HCT116 (cell line): ENCODE data around the gene ACAN. TPM values are rescaled to one million over a fixed set of nuclear protein-coding genes. Genes with fewer than 3 reads are reported as not detected.
A peak's percentile ranks its signal among the peaks of the same experiment; 100 is the strongest.

ENCODE experiments used
- ATAC-seq: fragments of 200-7000 bp; cut with Tn5 transposase; 2 replicates; pipeline ENCODE4 v1.9.1; 2020; ENCODE audit warnings: mild to moderate bottlenecking, moderate library complexity
- BruUV-seq: library from RNA; stranded (reverse); fragments of 400-500 nt; replicated peaks from 2 replicates; lab custom pipeline; 2021; lab: Mats Ljungman, UMichigan
- CTCF ChIA-PET: fragments of 300-600 bp; sonication (Branson Sonifier 250); formaldehyde crosslinking; loops from one replicate; lab custom pipeline; 2021; ENCODE audit warnings: antibody characterized with exemption; lab: Charles Lee
- POLR2A ChIA-PET: fragments of 300-600, 350-600 bp; sonication (Branson Sonifier 250); formaldehyde crosslinking; loops from one replicate; lab custom pipeline; 2021; ENCODE audit warnings: antibody characterized with exemption; lab: Charles Lee
- RAD21 ChIA-PET, 2 experiments: fragments of 300-600 bp; sonication (Branson Sonifier 250); formaldehyde crosslinking; loops; one replicate each; lab custom pipeline; 2023; ENCODE audit warnings: low total read pairs in 2 of 2; ENCODE audit not compliant: uncharacterized antibody in 2 of 2, unreplicated experiment in 2 of 2, low non-redundant PET in 1 of 2; lab: Charles Lee
- DNase-seq: peaks from one replicate; pipeline ENCODE4 v3.0.0-alpha.2; 2010; ENCODE audit warnings: low read depth, low spot score
- H2AFZ ChIP-seq: fragments of 200-600 bp; shearing (Covaris generic), sonication (generic); 2 replicates; pipeline ENCODE4 v1.6.1; 2017; ENCODE audit warnings: low read depth, mixed run types, mixed read lengths, antibody characterized with exemption, low read length; ENCODE audit not compliant: poor library complexity, severe bottlenecking
- H3K27ac ChIP-seq: 2 replicates; pipeline ENCODE4 v1.5.1; 2012; ENCODE audit warnings: low read depth, low read length
- H3K27me3 ChIP-seq: fragments of 200-600 bp; sonication (generic); 2 replicates; pipeline ENCODE4 v1.6.1; 2016; ENCODE audit warnings: mixed run types, low read length, mixed read lengths; ENCODE audit not compliant: insufficient read depth
- H3K36me3 ChIP-seq, 2 experiments: fragments of 200-500 bp in 1 of 2; fragments of 200-600 bp in 1 of 2; sonication (Bioruptor generic) in 1 of 2; sonication (generic) in 1 of 2; 2 replicates each; pipeline versions ENCODE4 v1.5.1 to v1.6.1; 2014 to 2016; ENCODE audit warnings: low read length in 2 of 2, inconsistent platforms in 1 of 2, mixed read lengths in 1 of 2, mixed run types in 1 of 2; ENCODE audit not compliant: insufficient read depth in 2 of 2, control insufficient read depth in 1 of 2
- H3K4me1 ChIP-seq, 2 experiments: fragments of 200-600 bp in 1 of 2; sonication (generic) in 1 of 2; 2 replicates each; pipeline versions ENCODE4 v1.5.1 to v1.6.1; 2012 to 2017; ENCODE audit warnings: low read length in 2 of 2, inconsistent platforms in 1 of 2, mild to moderate bottlenecking in 1 of 2, mixed read lengths in 1 of 2, mixed run types in 1 of 2, moderate library complexity in 1 of 2; ENCODE audit not compliant: insufficient read depth in 2 of 2, control insufficient read depth in 1 of 2
- H3K4me2 ChIP-seq: fragments of 200-600 bp; sonication (generic); 2 replicates; pipeline ENCODE4 v1.6.1; 2017; ENCODE audit warnings: mixed run types, low read length, mixed read lengths
- H3K4me3 ChIP-seq, 2 experiments: fragments of 200-600 bp in 1 of 2; sonication (generic) in 1 of 2; replicated peaks in 1 of 2; 2 replicates each; pipeline ENCODE4 v1.5.1; 2011 to 2016; ENCODE audit warnings: low read length in 2 of 2, control low read depth in 1 of 2, low read depth in 1 of 2, mild to moderate bottlenecking in 1 of 2, mixed read lengths in 1 of 2, mixed run types in 1 of 2
- H3K79me2 ChIP-seq: fragments of 200-600 bp; sonication (generic); 2 replicates; pipeline ENCODE4 v1.6.1; 2017; ENCODE audit warnings: mild to moderate bottlenecking, mixed run types, low read length, moderate library complexity, mixed read lengths; ENCODE audit not compliant: insufficient read depth
- H3K9ac ChIP-seq: fragments of 200-600 bp; sonication (generic); 2 replicates; pipeline ENCODE4 v1.6.1; 2016; ENCODE audit warnings: low read length, mixed read lengths
- H3K9me2 ChIP-seq: fragments of 200-600 bp; sonication (generic), shearing (Covaris generic); 2 replicates; pipeline ENCODE4 v1.6.1; 2017; ENCODE audit warnings: mixed run types, mild to moderate bottlenecking, moderate library complexity; ENCODE audit not compliant: insufficient read depth
- H3K9me3 ChIP-seq, 2 experiments: fragments of 200-500 bp in 1 of 2; fragments of 200-600 bp in 1 of 2; sonication (Bioruptor generic) in 1 of 2; sonication (generic) in 1 of 2; 2 replicates each; pipeline ENCODE4 v1.6.1; 2014 to 2017; ENCODE audit warnings: low read length in 2 of 2, mixed read lengths in 2 of 2, inconsistent platforms in 1 of 2, low read depth in 1 of 2, mild to moderate bottlenecking in 1 of 2, mixed run types in 1 of 2, moderate library complexity in 1 of 2; ENCODE audit not compliant: control insufficient read depth in 1 of 2, insufficient read depth in 1 of 2
- H4K20me1 ChIP-seq: fragments of 200-600 bp; sonication (generic), shearing (Covaris generic); 2 replicates; pipeline ENCODE4 v1.6.1; 2017; ENCODE audit warnings: mixed run types, mild to moderate bottlenecking, moderate library complexity; ENCODE audit not compliant: insufficient read depth
- CBX3 ChIP-seq: IDR thresholded peaks from 2 replicates; pipeline ENCODE4 v1.6.1; 2012; ENCODE audit warnings: low read depth
- CTCF ChIP-seq, 3 experiments: fragments of 200-600 bp in 1 of 3; sonication (generic) in 1 of 3; IDR thresholded peaks in 2 of 3; conservative IDR thresholded peaks in 1 of 3; 2 replicates each; pipeline ENCODE4 v1.5.1; 2012 to 2017; ENCODE audit warnings: low read depth in 2 of 3, low read length in 2 of 3, antibody characterized with exemption in 1 of 3, borderline replicate concordance in 1 of 3, control low read depth in 1 of 3, mild to moderate bottlenecking in 1 of 3, mixed read lengths in 1 of 3, mixed run types in 1 of 3, moderate library complexity in 1 of 3; ENCODE audit not compliant: insufficient read depth in 1 of 3
- EGR1 ChIP-seq: IDR thresholded peaks from 2 replicates; pipeline ENCODE4 v1.6.1; 2012; ENCODE audit warnings: low read depth
- EZH2 ChIP-seq: fragments of 200-600 bp; sonication (generic); IDR thresholded peaks from 2 replicates; pipeline ENCODE4 v1.6.1; 2017; ENCODE audit warnings: antibody characterized with exemption, mixed run types
- EZH2phosphoT487 ChIP-seq: fragments of 200-600 bp; IDR thresholded peaks from 2 replicates; pipeline ENCODE4 v1.6.1; 2018; ENCODE audit warnings: antibody characterized with exemption, borderline replicate concordance
- FOSL1 ChIP-seq: IDR thresholded peaks from 2 replicates; pipeline ENCODE4 v1.6.1; 2012; ENCODE audit warnings: low read depth
- JUND ChIP-seq: IDR thresholded peaks from 2 replicates; pipeline ENCODE4 v1.6.1; 2012
- MAX ChIP-seq: IDR thresholded peaks from 2 replicates; pipeline ENCODE4 v1.6.1; 2012
- POLR2AphosphoS5 ChIP-seq: IDR thresholded peaks from 2 replicates; pipeline ENCODE4 v1.6.1; 2011; ENCODE audit warnings: mild to moderate bottlenecking, low read depth, low read length, moderate library complexity
- REST ChIP-seq: IDR thresholded peaks from 2 replicates; pipeline ENCODE4 v1.6.1; 2012; ENCODE audit warnings: low read depth
- SIN3A ChIP-seq: IDR thresholded peaks from 2 replicates; pipeline ENCODE4 v1.6.1; 2012; ENCODE audit warnings: low read depth
- ZBTB33 ChIP-seq: IDR thresholded peaks from 2 replicates; pipeline ENCODE4 v1.6.1; 2011; ENCODE audit warnings: mild to moderate bottlenecking, low read length, moderate library complexity; ENCODE audit not compliant: insufficient replicate concordance; ENCODE audit errors: extremely low read depth
- ZFX ChIP-seq: fragments of 450-650 bp; IDR thresholded peaks from 2 replicates; pipeline ENCODE4 v1.6.1; 2017
- ZNF274 ChIP-seq: fragments of 200-500 bp; sonication (Bioruptor generic); IDR thresholded peaks from 2 replicates; pipeline ENCODE4 v1.6.1; 2014; ENCODE audit warnings: mild to moderate bottlenecking, low read depth, low read length, inconsistent platforms
- intact Hi-C: fragments of 100-400 bp; cut with micrococcal nuclease; formaldehyde crosslinking; loops from 2 replicates; pipeline ENCODE4 v1.10.0; 2022
- total RNA-seq: library from RNA; stranded (reverse); gene quantifications from one replicate; pipeline ENCODE4 v1.2.1, GENCODE V29; 2021; ENCODE audit not compliant: unreplicated experiment

Gene ACAN
- total RNA-seq, 1 experiment from 2014 or later: not detected

- Histone ChIP-seq H3K4me1 (peaks cover 18 to 36% of the 10 kb centered on the region in 2 experiments), H3K9ac (peak within 1 kb of the TSS; percentile 57), H3K27ac (peak within 1 kb of the TSS; percentile 32; the same call in 1 of the 2 replicates), H3K9me2 (no peaks in the 10 kb centered on the region), H3K9me3 (no peaks in the 10 kb centered on the region), H3K79me2 (no peaks in the 10 kb centered on the region), H3K4me3 (peak within 1 kb of the TSS; percentile 50 to 67), H3K27me3 (no peaks in the 10 kb centered on the region), H3K36me3 (no peaks in the 10 kb centered on the region), H4K20me1 (no peaks in the 10 kb centered on the region), H2AFZ (peak within 1 kb of the TSS; percentile 71), H3K4me2 (peak within 1 kb of the TSS; percentile 95)
- no TSS peak for BruUV-seq
- ChIA-PET RAD21 (no interaction called here), CTCF (interaction anchor here (0.6 to 2.2 kb wide), 13 partner anchors 10 to 308 kb away, joined by 3 to 12 read pairs (median 5); no protein-coding TSS in a partner anchor), POLR2A (interaction anchor here (1.0 to 1.3 kb wide), 3 partner anchors 10 to 17 kb away, joined by 3 read pairs; no protein-coding TSS in a partner anchor)
- TF ChIP-seq POLR2AphosphoS5 (no peak), EZH2phosphoT487 (no peak), EGR1 (no peak), ZBTB33 (no peak), CBX3 (no peak), EZH2 (no peak), MAX (no peak; the same call in 1 of the 2 replicates), REST (no peak), FOSL1 (no peak), JUND (no peak), ZFX (no peak), ZNF274 (no peak), SIN3A (no peak), CTCF (IDR thresholded peaks at IDR 0.05 in 2 of 3, conservative IDR thresholded peaks at IDR 0.05 in 1 of 3; ENCODE audit: borderline replicate concordance in 1 of 3, insufficient read depth in 1 of 3, low read depth in 2 of 3, low read length in 2 of 3) (no peak)
- intact Hi-C loops: loop anchor here (1.0 to 5.0 kb wide), 3 partner anchors 122 to 238 kb away; no protein-coding TSS in a partner anchor
- no peak for DNase-seq
- ATAC-seq: peak; percentile 43
These were observed 91.9 kb downstream of the ACAN start, which contains the start of gene HAPLN3 for GRCh38 chr15:88894819-88895767. HAPLN3 (minus strand) TSS chr15:88895544; CDS start chr15:88887298, 8,246 bp downstream.
